IPS-18a (cell line): ENCODE measurements around the gene PPP1R16B.

ENCODE experiments used
- H3K27ac ChIP-seq: one replicate; pipeline ENCODE4 v1.5.1; 2013; ENCODE audit warnings: low read length
- H3K27me3 ChIP-seq: one replicate; pipeline ENCODE4 v1.6.1; 2013; ENCODE audit warnings: mild to moderate bottlenecking, low read length; ENCODE audit not compliant: control insufficient read depth, insufficient read depth
- H3K36me3 ChIP-seq: one replicate; pipeline ENCODE4 v1.6.1; 2013; ENCODE audit warnings: low read depth, low read length; ENCODE audit not compliant: control insufficient read depth
- H3K4me1 ChIP-seq: one replicate; pipeline ENCODE4 v1.6.1; 2013; ENCODE audit warnings: low read depth, low read length; ENCODE audit not compliant: control insufficient read depth
- H3K4me3 ChIP-seq: one replicate; pipeline ENCODE4 v1.5.1; 2013; ENCODE audit warnings: low read length
- H3K9ac ChIP-seq: one replicate; pipeline ENCODE4 v1.6.1; 2013; ENCODE audit warnings: mild to moderate bottlenecking, low read length, moderate library complexity
- H3K9me3 ChIP-seq: one replicate; pipeline ENCODE4 v1.6.1; 2013; ENCODE audit warnings: low read depth, low read length; ENCODE audit not compliant: control insufficient read depth

Gene PPP1R16B

GRCh38 chr20:38805502-38805957 lies at the start of gene PPP1R16B:
PPP1R16B (plus strand) TSS chr20:38805697; CDS start chr20:38835926, 30,229 bp downstream.
- Histone ChIP-seq H3K9ac (peak within 1 kb of the TSS; percentile 47), H3K4me1 (peaks cover 26% of the 10 kb centered on the region), H3K27me3 (peaks cover 26% of the 10 kb centered on the region), H3K9me3 (no peaks in the 10 kb centered on the region), H3K36me3 (no peaks in the 10 kb centered on the region), H3K27ac (no peak within 1 kb of the TSS), H3K4me3 (peak within 1 kb of the TSS; percentile 73)

GRCh38 chr20:38757145-38757775 lies 48.2 kb upstream of the PPP1R16B start:
- no peak overlapping the region for H3K27ac ChIP-seq
- H3K9ac ChIP-seq: no peak overlapping the region
- H3K4me1 ChIP-seq: no peaks in the 10 kb centered on the region
- H3K36me3 ChIP-seq: peaks cover 74% of the 10 kb centered on the region
- H3K9me3 ChIP-seq: no peaks in the 10 kb centered on the region
- H3K27me3 ChIP-seq: no peaks in the 10 kb centered on the region
- no peak overlapping the region for H3K4me3 ChIP-seq

GRCh38 chr20:38759106-38759505 lies 46.4 kb upstream of the PPP1R16B start:
- no peaks in the 10 kb centered on the region for H3K4me1 ChIP-seq
- H3K36me3 ChIP-seq: peaks cover 77% of the 10 kb centered on the region
- no peak overlapping the region for H3K4me3 ChIP-seq
- no peaks in the 10 kb centered on the region for H3K27me3 ChIP-seq
- no peak overlapping the region for H3K9ac ChIP-seq
- no peaks in the 10 kb centered on the region for H3K9me3 ChIP-seq
- no peak overlapping the region for H3K27ac ChIP-seq

GRCh38 chr20:38760978-38761377 lies 44.5 kb upstream of the PPP1R16B start:
- Histone ChIP-seq H3K27me3 (no peaks in the 10 kb centered on the region), H3K9me3 (no peaks in the 10 kb centered on the region), H3K27ac (no peak overlapping the region), H3K4me3 (no peak overlapping the region), H3K36me3 (peaks cover 83% of the 10 kb centered on the region), H3K4me1 (no peaks in the 10 kb centered on the region), H3K9ac (no peak overlapping the region)

GRCh38 chr20:38762174-38762573 lies 43.3 kb upstream of the PPP1R16B start:
- no peaks in the 10 kb centered on the region for H3K9me3 ChIP-seq
- no peaks in the 10 kb centered on the region for H3K4me1 ChIP-seq
- H3K4me3 ChIP-seq: no peak overlapping the region
- H3K27me3 ChIP-seq: no peaks in the 10 kb centered on the region
- no peak overlapping the region for H3K27ac ChIP-seq
- no peak overlapping the region for H3K9ac ChIP-seq
- peaks cover 83% of the 10 kb centered on the region for H3K36me3 ChIP-seq

GRCh38 chr20:38763616-38764015 lies 41.9 kb upstream of the PPP1R16B start:
- Histone ChIP-seq H3K9ac (no peak overlapping the region), H3K4me3 (no peak overlapping the region), H3K36me3 (peaks cover 83% of the 10 kb centered on the region), H3K27ac (no peak overlapping the region), H3K4me1 (no peaks in the 10 kb centered on the region), H3K9me3 (no peaks in the 10 kb centered on the region), H3K27me3 (no peaks in the 10 kb centered on the region)

- Histone ChIP-seq H3K27me3 (no peaks in the 10 kb centered on the region), H3K4me3 (no peak overlapping the region), H3K36me3 (peaks cover 76% of the 10 kb centered on the region), H3K9ac (no peak overlapping the region), H3K9me3 (no peaks in the 10 kb centered on the region), H3K4me1 (no peaks in the 10 kb centered on the region), H3K27ac (no peak overlapping the region)
Observed at GRCh38 chr20:38764567-38765318, 40.8 kb upstream of the PPP1R16B start.

- H3K9me3 ChIP-seq: no peaks in the 10 kb centered on the region
- no peak overlapping the region for H3K4me3 ChIP-seq
- H3K27ac ChIP-seq: no peak overlapping the region
- H3K4me1 ChIP-seq: no peaks in the 10 kb centered on the region
- H3K27me3 ChIP-seq: no peaks in the 10 kb centered on the region
- no peak overlapping the region for H3K9ac ChIP-seq
- H3K36me3 ChIP-seq: peaks cover 73% of the 10 kb centered on the region
Observed at GRCh38 chr20:38766071-38766470, 39.4 kb upstream of the PPP1R16B start.

GRCh38 chr20:38769376-38770295 lies 35.9 kb upstream of the PPP1R16B start:
- H3K4me1 ChIP-seq: no peaks in the 10 kb centered on the region
- no peak overlapping the region for H3K27ac ChIP-seq
- H3K36me3 ChIP-seq: peaks cover 69% of the 10 kb centered on the region
- H3K9me3 ChIP-seq: no peaks in the 10 kb centered on the region
- no peaks in the 10 kb centered on the region for H3K27me3 ChIP-seq
- no peak overlapping the region for H3K9ac ChIP-seq
- H3K4me3 ChIP-seq: no peak overlapping the region

- no peaks in the 10 kb centered on the region for H3K27me3 ChIP-seq
- H3K27ac ChIP-seq: no peak overlapping the region
- no peak overlapping the region for H3K4me3 ChIP-seq
- no peaks in the 10 kb centered on the region for H3K9me3 ChIP-seq
- no peaks in the 10 kb centered on the region for H3K4me1 ChIP-seq
- H3K9ac ChIP-seq: no peak overlapping the region
- peaks cover 63% of the 10 kb centered on the region for H3K36me3 ChIP-seq
Observed at GRCh38 chr20:38770546-38770945, 35.0 kb upstream of the PPP1R16B start.

GRCh38 chr20:38770970-38771369 lies 34.5 kb upstream of the PPP1R16B start:
- no peaks in the 10 kb centered on the region for H3K9me3 ChIP-seq
- H3K27ac ChIP-seq: no peak overlapping the region
- no peaks in the 10 kb centered on the region for H3K4me1 ChIP-seq
- H3K4me3 ChIP-seq: no peak overlapping the region
- peaks cover 59% of the 10 kb centered on the region for H3K36me3 ChIP-seq
- no peak overlapping the region for H3K9ac ChIP-seq
- H3K27me3 ChIP-seq: no peaks in the 10 kb centered on the region
